Thyroid gland (tissue), 4 donors: ENCODE data around the gene JUNB.

Experiments used
- POLR2A ChIP-seq, 2 donors: fragments of 450-650 bp; IDR thresholded peaks; one replicate each; pipeline ENCODE4 v1.6.1; 2017; ENCODE audit warnings: antibody characterized with exemption in 2 of 2, mild to moderate bottlenecking in 2 of 2, moderate library complexity in 1 of 2
- TF ChIP-seq, protein P1 (sequence below), 6 experiments: fragments of 200-600 bp in 3 of 6; fragments of 450-650 bp in 3 of 6; sonication (generic) in 3 of 6; IDR thresholded peaks; one replicate each; pipeline ENCODE4 v1.5.1; 2016 to 2019; ENCODE audit warnings: antibody characterized with exemption in 6 of 6, mild to moderate bottlenecking in 2 of 6, inconsistent platforms in 1 of 6, moderate library complexity in 1 of 6

GRCh38 chr19:12838182-12838885 is 47.0 kb downstream of the JUNB start, which contains the start of gene MAST1:
- no peak for TF ChIP-seq POLR2A (IDR thresholded peaks at IDR 0.05)
- TF ChIP-seq, protein P1, sequence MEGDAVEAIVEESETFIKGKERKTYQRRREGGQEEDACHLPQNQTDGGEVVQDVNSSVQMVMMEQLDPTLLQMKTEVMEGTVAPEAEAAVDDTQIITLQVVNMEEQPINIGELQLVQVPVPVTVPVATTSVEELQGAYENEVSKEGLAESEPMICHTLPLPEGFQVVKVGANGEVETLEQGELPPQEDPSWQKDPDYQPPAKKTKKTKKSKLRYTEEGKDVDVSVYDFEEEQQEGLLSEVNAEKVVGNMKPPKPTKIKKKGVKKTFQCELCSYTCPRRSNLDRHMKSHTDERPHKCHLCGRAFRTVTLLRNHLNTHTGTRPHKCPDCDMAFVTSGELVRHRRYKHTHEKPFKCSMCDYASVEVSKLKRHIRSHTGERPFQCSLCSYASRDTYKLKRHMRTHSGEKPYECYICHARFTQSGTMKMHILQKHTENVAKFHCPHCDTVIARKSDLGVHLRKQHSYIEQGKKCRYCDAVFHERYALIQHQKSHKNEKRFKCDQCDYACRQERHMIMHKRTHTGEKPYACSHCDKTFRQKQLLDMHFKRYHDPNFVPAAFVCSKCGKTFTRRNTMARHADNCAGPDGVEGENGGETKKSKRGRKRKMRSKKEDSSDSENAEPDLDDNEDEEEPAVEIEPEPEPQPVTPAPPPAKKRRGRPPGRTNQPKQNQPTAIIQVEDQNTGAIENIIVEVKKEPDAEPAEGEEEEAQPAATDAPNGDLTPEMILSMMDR (IDR thresholded peaks at IDR 0.05), result peak in 3 of 6 experiments; percentile 36 to 70 (median 41)
